Gastrocnemius medialis (tissue), 4 donors: ENCODE results near the gene LAMP1. TPM values are rescaled to one million over a fixed set of nuclear protein-coding genes. Genes with fewer than 3 reads are reported as not detected.
A peak's percentile ranks its signal among the peaks of the same experiment; 100 is the strongest.

Source experiments
- ATAC-seq, 2 donors: fragments of 150-250 bp; one replicate each; pipeline ENCODE4 v1.9.1; 2016
- DNase-seq, 2 donors: peaks; one replicate each; pipeline ENCODE4 v3.0.0-alpha.2; 2019
- H3K27ac ChIP-seq, 4 donors: fragments of 200-600 bp; sonication (generic); 1 replicate in 1 of 4; 2 replicates in 3 of 4; pipeline ENCODE4 v1.5.1; 2016 to 2018; ENCODE audit warnings: mild to moderate bottlenecking in 2 of 4, moderate library complexity in 1 of 4
- H3K27me3 ChIP-seq, 3 donors: fragments of 200-600 bp; sonication (generic) in 2 of 3; 1 replicate in 1 of 3; 2 replicates in 2 of 3; pipeline versions ENCODE4 v1.5.1 to v1.6.0; 2016 to 2019; ENCODE audit warnings: mild to moderate bottlenecking in 1 of 3, moderate library complexity in 1 of 3
- H3K36me3 ChIP-seq, 2 donors: fragments of 200-600 bp; sonication (generic) in 1 of 2; one replicate each; pipeline ENCODE4 v1.5.1; 2017 to 2018
- H3K4me1 ChIP-seq, 2 donors: fragments of 200-600 bp; sonication (generic) in 1 of 2; one replicate each; pipeline ENCODE4 v1.5.1; 2016 to 2017; ENCODE audit warnings: mild to moderate bottlenecking in 2 of 2
- H3K4me3 ChIP-seq, 4 donors: fragments of 200-600 bp; sonication (generic) in 3 of 4; 1 replicate in 1 of 4; 2 replicates in 3 of 4; pipeline ENCODE4 v1.5.1; 2016 to 2019; ENCODE audit warnings: mild to moderate bottlenecking in 2 of 4
- H3K9me3 ChIP-seq, 3 donors: fragments of 200-600 bp; sonication (generic) in 2 of 3; 1 replicate in 1 of 3; 2 replicates in 2 of 3; pipeline ENCODE4 v1.5.1; 2016 to 2019
- CTCF ChIP-seq, 5 experiments: fragments of 450-650 bp in 3 of 5; fragments of 200-600 bp in 2 of 5; sonication (generic) in 2 of 5; IDR thresholded peaks in 4 of 5; conservative IDR thresholded peaks in 1 of 5; 1 replicate in 4 of 5; 2 replicates in 1 of 5; pipeline ENCODE4 v1.5.1; 2016 to 2019; ENCODE audit warnings: antibody characterized with exemption in 5 of 5, mild to moderate bottlenecking in 3 of 5, moderate library complexity in 3 of 5
- POLR2A ChIP-seq, 2 donors: fragments of 450-650 bp; IDR thresholded peaks; one replicate each; pipeline ENCODE4 v1.6.1; 2017; ENCODE audit warnings: antibody characterized with exemption in 2 of 2, mild to moderate bottlenecking in 2 of 2, moderate library complexity in 2 of 2
- in situ Hi-C, 4 donors: fragments of 200-750 bp; cut with MboI; loops; one replicate each; pipeline versions ENCODE4 v1.15.0 to v1.8.0; 2017; ENCODE audit warnings: low sequenced_read_pairs in 4 of 4
- intact Hi-C: fragments of 100-400 bp; cut with DNase I; formaldehyde crosslinking; loops from one replicate; pipeline ENCODE4 v1.15.1; 2023; ENCODE audit warnings: low total_unique reads
- total RNA-seq, 4 donors: library from RNA; depleted of rRNA; stranded (reverse); fragments of >200 nt; gene quantifications; one replicate each; pipeline versions ENCODE4 v1.1.0 to v1.2.3, GENCODE V29; 2016

Gene LAMP1
- total RNA-seq, 4 donors from 2014 or later, result 36.4 to 80.9 (median 66.9) TPM

GRCh38 chr13:113280126-113280525 is 16.9 kb upstream of the LAMP1 start:
- no peaks in the 10 kb centered on the region for H3K9me3 ChIP-seq
- ATAC-seq, result no peak
- H3K4me1 ChIP-seq, result peaks cover 0 to 7% of the 10 kb centered on the region in 2 donors
- intact Hi-C loops (loop anchor here (5.0 kb wide), 1 partner anchor 87 kb away; no protein-coding TSS in a partner anchor), in situ Hi-C loops (loop anchor here in 2 of 4 donors (25.0 kb wide), 1 partner anchor 107 kb away; no protein-coding TSS in a partner anchor)
- no peak overlapping the region for H3K4me3 ChIP-seq
- TF ChIP-seq POLR2A (IDR thresholded peaks at IDR 0.05), result no peak
- TF ChIP-seq CTCF (IDR thresholded peaks at IDR 0.05 in 4 of 5, conservative IDR thresholded peaks at IDR 0.05 in 1 of 5), result no peak
- no peak overlapping the region for H3K27ac ChIP-seq
- no peaks in the 10 kb centered on the region for H3K36me3 ChIP-seq
- H3K27me3 ChIP-seq, result no peaks in the 10 kb centered on the region
- no peak for DNase-seq

- Histone ChIP-seq H3K4me3 (no peak overlapping the region), H3K27me3 (no peaks in the 10 kb centered on the region), H3K27ac (no peak overlapping the region), H3K4me1 (no peaks in the 10 kb centered on the region), H3K36me3 (no peaks in the 10 kb centered on the region), H3K9me3 (no peaks in the 10 kb centered on the region)
- in situ Hi-C loops, result loop anchor here in 2 of 4 donors (25.0 kb wide), 1 partner anchor 103 kb away; no protein-coding TSS in a partner anchor
- DNase-seq, result no peak
- TF ChIP-seq POLR2A (IDR thresholded peaks at IDR 0.05) (no peak), CTCF (IDR thresholded peaks at IDR 0.05 in 4 of 5, conservative IDR thresholded peaks at IDR 0.05 in 1 of 5) (no peak)
- intact Hi-C loops, result loop anchor here (5.0 kb wide), 1 partner anchor 83 kb away; no protein-coding TSS in a partner anchor
- ATAC-seq, result no peak
Observed at GRCh38 chr13:113283904-113284303, 13.1 kb upstream of the LAMP1 start.

- peak overlapping the region in 1 of 4 donors; percentile 25 for H3K27ac ChIP-seq
- peaks cover 12 to 17% of the 10 kb centered on the region in 2 donors for H3K4me1 ChIP-seq
- in situ Hi-C loops, result loop anchor here in 2 of 4 donors (25.0 kb wide), 1 partner anchor 98 kb away; no protein-coding TSS in a partner anchor
- intact Hi-C loops, result no loop called here
- no peak for ATAC-seq
- no peak overlapping the region for H3K4me3 ChIP-seq
- no peaks in the 10 kb centered on the region for H3K9me3 ChIP-seq
- H3K36me3 ChIP-seq, result no peaks in the 10 kb centered on the region
- TF ChIP-seq CTCF (IDR thresholded peaks at IDR 0.05 in 4 of 5, conservative IDR thresholded peaks at IDR 0.05 in 1 of 5) (no peak), POLR2A (IDR thresholded peaks at IDR 0.05) (peak in 1 of 2 donors; percentile 32)
- H3K27me3 ChIP-seq, result no peaks in the 10 kb centered on the region
- DNase-seq, result peak in 1 of 2 donors; percentile 51
Observed at GRCh38 chr13:113288880-113289279, 8.2 kb upstream of the LAMP1 start.

GRCh38 chr13:113291129-113291528 is 5.9 kb upstream of the LAMP1 start:
- H3K27me3 ChIP-seq, result no peaks in the 10 kb centered on the region
- no peak overlapping the region for H3K4me3 ChIP-seq
- H3K27ac ChIP-seq, result peak overlapping the region; percentile 86 to 95 (median 88)
- ATAC-seq (no peak), DNase-seq (no peak)
- in situ Hi-C loops (loop anchor here in 3 of 4 donors (5.0 to 25.0 kb wide), 4 partner anchors 76 to 164 kb away; partner anchors contain the start of gene ADPRHL1 (in 1 of the 3)), intact Hi-C loops (loop anchor here (2.0 to 10.0 kb wide), 2 partner anchors 16 to 136 kb away; partner anchors contain the start of gene PROZ)
- no peaks in the 10 kb centered on the region for H3K9me3 ChIP-seq
- no peak for TF ChIP-seq POLR2A (IDR thresholded peaks at IDR 0.05)
- TF ChIP-seq CTCF (IDR thresholded peaks at IDR 0.05 in 4 of 5, conservative IDR thresholded peaks at IDR 0.05 in 1 of 5), result no peak
- no peaks in the 10 kb centered on the region for H3K36me3 ChIP-seq
- peaks cover 16 to 22% of the 10 kb centered on the region in 2 donors for H3K4me1 ChIP-seq
